ENCODE measurements around the gene SHC3. TPM values are rescaled to one million over a fixed set of nuclear protein-coding genes. Genes with fewer than 3 reads are reported as not detected.

SHC3 gene
- total RNA-seq, 4 donors from 2014 or later, result 1.1 to 11.4 (median 3.4) TPM

DNA sequence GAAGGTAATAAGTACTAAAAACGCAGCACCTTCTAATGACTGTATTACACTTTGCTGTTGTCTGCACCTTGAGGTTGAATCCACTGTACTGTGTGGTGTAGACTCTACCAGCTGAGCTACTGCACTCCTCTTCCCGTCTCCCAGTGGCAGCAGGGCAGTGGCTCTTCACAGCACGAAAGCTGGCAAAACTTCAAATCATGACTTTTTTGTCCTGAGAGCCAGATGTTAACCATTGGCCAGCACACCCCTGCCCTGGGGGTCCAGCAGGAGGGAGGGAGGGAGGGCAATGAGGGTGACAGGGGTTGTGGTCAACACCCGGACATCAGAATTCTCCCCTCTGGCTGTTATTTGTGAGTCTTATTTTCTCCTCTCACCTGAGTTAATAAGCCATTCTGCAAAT is 11.8 kb downstream of the SHC3 start:
- DNase-seq (ENCODE audit: low spot score in 2 of 2), result no peak
- no peaks in the 10 kb centered on the region for H3K27me3 ChIP-seq
- H3K4me3 ChIP-seq, result no peak overlapping the region
- peaks cover 0 to 9% (median 0%) of the 10 kb centered on the region in 4 donors for H3K4me1 ChIP-seq
- WGBS, 2 donors, result 64 to 66% methylated on average over 4 of the region's 4 CpGs
- no peaks in the 10 kb centered on the region for H3K36me3 ChIP-seq
- H3K27ac ChIP-seq, result no peak overlapping the region
- no peaks in the 10 kb centered on the region for H3K9me3 ChIP-seq
- TF ChIP-seq CTCF (IDR thresholded peaks at IDR 0.05), result no peak
- no peak for TF ChIP-seq POLR2A (IDR thresholded peaks at IDR 0.05)
- no peak for TF ChIP-seq EP300 (IDR thresholded peaks at IDR 0.05)

GRCh38 chr9:89165880-89166279 is 12.7 kb downstream of the SHC3 start:
- H3K4me3 ChIP-seq, result no peak overlapping the region
- H3K36me3 ChIP-seq, result no peaks in the 10 kb centered on the region
- no peaks in the 10 kb centered on the region for H3K4me1 ChIP-seq
- 85 to 90% methylated on average over 6 of the region's 6 CpGs for WGBS, 2 donors
- TF ChIP-seq POLR2A (IDR thresholded peaks at IDR 0.05) (no peak), CTCF (IDR thresholded peaks at IDR 0.05) (no peak), EP300 (IDR thresholded peaks at IDR 0.05) (no peak)
- H3K9me3 ChIP-seq, result no peaks in the 10 kb centered on the region
- H3K27me3 ChIP-seq, result no peaks in the 10 kb centered on the region
- no peak overlapping the region for H3K27ac ChIP-seq
- DNase-seq (ENCODE audit: low spot score in 2 of 2), result no peak

GRCh38 chr9:89165341-89165740 is 13.3 kb downstream of the SHC3 start:
- TF ChIP-seq POLR2A (IDR thresholded peaks at IDR 0.05) (no peak), EP300 (IDR thresholded peaks at IDR 0.05) (no peak), CTCF (IDR thresholded peaks at IDR 0.05) (no peak)
- no peak overlapping the region for H3K27ac ChIP-seq

DNA sequence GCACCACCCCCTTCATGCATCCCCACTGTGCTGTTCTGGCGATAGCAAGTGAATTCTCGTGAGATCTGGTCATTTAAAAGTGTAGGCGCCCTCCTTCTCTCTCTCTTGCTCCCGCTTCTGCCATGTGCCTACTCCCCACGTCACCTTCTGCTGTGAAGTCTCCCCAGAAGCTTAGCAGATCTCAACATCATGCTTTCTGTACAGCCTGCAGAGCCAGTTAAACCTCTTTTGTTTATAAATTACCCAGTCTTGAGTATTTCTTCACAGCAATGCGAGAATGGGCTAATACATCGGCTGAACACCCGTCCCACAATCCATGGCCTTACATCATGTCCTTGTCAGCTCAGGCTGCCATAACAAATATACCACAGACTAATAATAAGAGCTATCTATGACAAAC is 17.4 kb downstream of the SHC3 start:
- no peak overlapping the region for H3K27ac ChIP-seq
- H3K9me3 ChIP-seq, result no peaks in the 10 kb centered on the region
- H3K4me3 ChIP-seq, result no peak overlapping the region
- no peak for DNase-seq (ENCODE audit: low spot score in 2 of 2)
- H3K27me3 ChIP-seq, result no peaks in the 10 kb centered on the region
- WGBS, 2 donors, result 88 to 92% methylated on average over 8 of the region's 8 CpGs
- H3K36me3 ChIP-seq, result no peaks in the 10 kb centered on the region
- H3K4me1 ChIP-seq, result no peaks in the 10 kb centered on the region
- TF ChIP-seq POLR2A (IDR thresholded peaks at IDR 0.05), result no peak
- TF ChIP-seq CTCF (IDR thresholded peaks at IDR 0.05), result no peak
- no peak for TF ChIP-seq EP300 (IDR thresholded peaks at IDR 0.05)

More at GRCh38 chr9:89165341-89165740, 13.3 kb downstream of the SHC3 start:
- no peaks in the 10 kb centered on the region for H3K36me3 ChIP-seq
- DNase-seq (ENCODE audit: low spot score in 2 of 2), result no peak
- H3K4me3 ChIP-seq, result no peak overlapping the region
- no peaks in the 10 kb centered on the region for H3K4me1 ChIP-seq
- H3K9me3 ChIP-seq, result no peaks in the 10 kb centered on the region
- no peaks in the 10 kb centered on the region for H3K27me3 ChIP-seq

DNA sequence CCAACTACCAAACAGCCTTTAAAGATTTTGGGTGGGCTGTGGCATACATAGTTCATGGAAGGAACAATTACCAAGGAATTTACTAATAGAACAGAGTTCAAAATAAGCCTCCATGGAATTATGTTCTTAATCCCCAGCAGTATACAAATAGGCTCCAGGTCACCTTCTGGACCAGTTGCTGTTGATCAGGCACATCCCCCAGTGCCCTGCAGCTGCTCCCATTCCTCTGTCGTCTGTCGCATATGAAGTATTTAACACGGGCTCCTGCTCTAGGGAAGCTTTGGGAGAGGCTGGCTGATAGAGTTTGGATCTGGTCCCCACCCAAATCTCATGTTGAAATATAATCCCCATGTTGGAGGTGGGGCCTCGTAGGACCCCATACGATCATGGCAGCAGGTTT is 17.8 kb downstream of the SHC3 start:
- Histone ChIP-seq H3K27me3 (no peaks in the 10 kb centered on the region), H3K9me3 (no peaks in the 10 kb centered on the region), H3K4me1 (no peaks in the 10 kb centered on the region), H3K4me3 (no peak overlapping the region), H3K36me3 (no peaks in the 10 kb centered on the region), H3K27ac (no peak overlapping the region)
- no peak for TF ChIP-seq EP300 (IDR thresholded peaks at IDR 0.05)
- no peak for TF ChIP-seq CTCF (IDR thresholded peaks at IDR 0.05)
- no peak for TF ChIP-seq POLR2A (IDR thresholded peaks at IDR 0.05)
- no peak for DNase-seq (ENCODE audit: low spot score in 2 of 2)
- WGBS, 2 donors, result 75 to 77% methylated on average over 5 of the region's 5 CpGs
